WERI-Rb-1 (cell line): ENCODE measurements around the gene GNPDA1.

ENCODE experiments used
- DNase-seq: peaks from one replicate; pipeline ENCODE4 v3.0.0-alpha.2; 2020
- H3K27ac ChIP-seq: fragments of 250-450 bp; sonication (Bioruptor Pico); 2 replicates; pipeline ENCODE4 v1.5.1; 2020; ENCODE audit warnings: mild to moderate bottlenecking, moderate library complexity
- H3K27me3 ChIP-seq: fragments of 250-450 bp; sonication (Bioruptor Pico); 2 replicates; pipeline ENCODE4 v1.5.1; 2021; ENCODE audit warnings: mild to moderate bottlenecking, low read depth, moderate library complexity; ENCODE audit not compliant: insufficient read depth, severe bottlenecking
- H3K36me3 ChIP-seq: fragments of 250-450 bp; sonication (Bioruptor Pico); 2 replicates; pipeline ENCODE4 v1.5.1; 2020; ENCODE audit warnings: mild to moderate bottlenecking, moderate library complexity
- H3K4me3 ChIP-seq: 2 replicates; pipeline ENCODE4 v1.5.1; 2011; ENCODE audit warnings: low read depth, mild to moderate bottlenecking, control low read depth, low read length
- H3K9me3 ChIP-seq: fragments of 250-450 bp; sonication (Bioruptor Pico); 2 replicates; pipeline ENCODE4 v1.5.1; 2021; ENCODE audit warnings: mild to moderate bottlenecking, moderate library complexity; ENCODE audit not compliant: severe bottlenecking
- TF ChIP-seq, protein P1 (sequence below): IDR thresholded peaks from 2 replicates; pipeline ENCODE4 v1.5.1; 2011; ENCODE audit warnings: low read depth, mild to moderate bottlenecking, control low read depth, inconsistent platforms, low read length

The GNPDA1 gene

DNA sequence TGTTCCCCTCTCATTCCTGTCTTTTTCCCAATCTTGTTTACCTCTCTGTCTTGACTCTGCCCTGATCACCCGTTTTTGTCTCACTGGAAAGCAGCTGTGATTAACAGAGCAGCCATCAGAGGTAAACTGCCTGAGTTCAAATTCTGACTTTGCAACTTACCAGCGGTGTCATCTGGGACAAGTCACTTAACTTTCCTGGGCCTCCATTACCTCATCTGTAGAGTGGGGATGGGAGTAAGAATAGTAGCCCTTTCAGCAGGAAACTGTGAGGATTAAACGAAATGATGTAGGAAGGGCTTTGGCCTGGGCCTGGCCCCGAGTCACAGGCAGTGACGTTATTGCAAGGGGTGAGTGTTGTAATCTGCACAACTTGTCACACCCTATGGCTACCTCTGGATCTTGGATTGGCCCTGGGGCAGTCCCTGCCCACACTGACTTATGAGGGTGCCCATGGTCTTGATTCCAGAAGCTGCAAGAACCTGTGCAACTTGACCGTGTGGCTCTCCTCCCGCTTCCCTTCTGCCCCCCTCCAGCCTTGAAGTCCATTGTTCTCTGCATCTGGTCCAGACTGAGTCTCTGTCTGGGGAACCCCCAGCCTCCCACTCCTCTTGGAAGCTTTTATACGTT is 54.2 kb downstream of the GNPDA1 start:
- TF ChIP-seq, protein P1, sequence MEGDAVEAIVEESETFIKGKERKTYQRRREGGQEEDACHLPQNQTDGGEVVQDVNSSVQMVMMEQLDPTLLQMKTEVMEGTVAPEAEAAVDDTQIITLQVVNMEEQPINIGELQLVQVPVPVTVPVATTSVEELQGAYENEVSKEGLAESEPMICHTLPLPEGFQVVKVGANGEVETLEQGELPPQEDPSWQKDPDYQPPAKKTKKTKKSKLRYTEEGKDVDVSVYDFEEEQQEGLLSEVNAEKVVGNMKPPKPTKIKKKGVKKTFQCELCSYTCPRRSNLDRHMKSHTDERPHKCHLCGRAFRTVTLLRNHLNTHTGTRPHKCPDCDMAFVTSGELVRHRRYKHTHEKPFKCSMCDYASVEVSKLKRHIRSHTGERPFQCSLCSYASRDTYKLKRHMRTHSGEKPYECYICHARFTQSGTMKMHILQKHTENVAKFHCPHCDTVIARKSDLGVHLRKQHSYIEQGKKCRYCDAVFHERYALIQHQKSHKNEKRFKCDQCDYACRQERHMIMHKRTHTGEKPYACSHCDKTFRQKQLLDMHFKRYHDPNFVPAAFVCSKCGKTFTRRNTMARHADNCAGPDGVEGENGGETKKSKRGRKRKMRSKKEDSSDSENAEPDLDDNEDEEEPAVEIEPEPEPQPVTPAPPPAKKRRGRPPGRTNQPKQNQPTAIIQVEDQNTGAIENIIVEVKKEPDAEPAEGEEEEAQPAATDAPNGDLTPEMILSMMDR: no peak
- no peak overlapping the region for H3K4me3 ChIP-seq
- no peak for DNase-seq
- peak overlapping the region; percentile 2; the same call in 1 of the 2 replicates for H3K27ac ChIP-seq
- H3K9me3 ChIP-seq: no peaks in the 10 kb centered on the region
- H3K36me3 ChIP-seq: no peaks in the 10 kb centered on the region
- H3K27me3 ChIP-seq: no peaks in the 10 kb centered on the region

DNA sequence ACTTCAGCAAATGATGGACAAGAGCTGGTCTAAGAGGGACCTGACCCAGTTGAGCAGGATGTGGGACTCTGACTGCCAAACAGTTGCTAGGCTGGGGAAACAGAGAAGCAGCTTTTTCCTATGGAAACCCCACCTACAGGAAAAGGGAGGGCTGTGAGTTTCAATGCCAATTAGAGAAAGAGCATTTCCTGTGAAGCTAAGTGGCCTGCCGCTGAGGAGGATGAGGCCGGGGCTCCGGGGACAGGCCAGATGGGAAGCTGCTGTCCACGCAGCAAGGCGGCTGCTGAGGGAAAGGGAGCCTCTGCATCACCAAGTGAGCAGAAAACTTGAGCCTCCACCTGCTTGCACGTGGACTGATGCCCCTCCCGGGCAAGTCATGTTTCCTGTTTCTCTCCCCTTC is 54.7 kb downstream of the GNPDA1 start, which contains the start of gene PCDH12:
Gene PCDH12 (minus strand): TSS at position 90 of the 400 bp plus-strand sequence. CDS start 351 bp downstream, outside the sequence.
- Histone ChIP-seq H3K27me3 (no peaks in the 10 kb centered on the region), H3K27ac (peak within 1 kb of the TSS; percentile 65), H3K36me3 (no peaks in the 10 kb centered on the region), H3K4me3 (no peak within 1 kb of the TSS), H3K9me3 (no peaks in the 10 kb centered on the region)
- TF ChIP-seq, protein P1: no peak
- peak; percentile 74 for DNase-seq

DNA sequence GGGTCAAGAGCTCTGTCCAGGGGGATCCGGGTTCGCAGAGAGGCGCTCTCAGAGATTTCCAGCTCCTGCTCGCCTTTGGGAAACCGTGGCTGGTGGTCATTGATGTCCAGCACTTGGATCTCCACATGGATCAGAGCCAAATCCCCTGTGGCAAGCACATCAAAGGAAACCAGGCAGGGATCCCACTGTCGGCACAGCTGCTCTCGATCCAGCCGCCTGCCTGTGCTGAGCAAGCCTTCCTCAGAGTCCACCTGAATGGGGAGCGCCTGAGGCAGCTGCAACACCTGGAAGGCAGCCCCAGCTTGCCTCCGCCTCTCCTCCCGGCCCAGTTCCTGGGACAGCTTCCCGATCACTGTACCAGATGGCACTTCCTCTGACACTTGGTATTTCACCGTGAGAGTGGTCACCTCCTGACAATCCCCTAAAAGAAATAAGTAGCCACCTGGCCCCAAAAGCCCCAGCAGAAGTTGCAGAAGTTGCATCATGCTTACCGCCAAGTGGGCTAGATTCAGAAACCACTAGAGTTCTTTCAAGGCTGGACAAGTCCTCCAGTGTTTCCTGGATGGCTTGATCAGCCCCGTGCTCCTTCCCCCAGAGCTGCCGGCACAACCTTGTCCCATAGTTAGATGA is 55.3 kb downstream of the GNPDA1 start:
- DNase-seq: peak; percentile 46
- no peaks in the 10 kb centered on the region for H3K27me3 ChIP-seq
- H3K36me3 ChIP-seq: no peaks in the 10 kb centered on the region
- H3K27ac ChIP-seq: peak overlapping the region; percentile 65
- TF ChIP-seq, protein P1: no peak
- no peak overlapping the region for H3K4me3 ChIP-seq
- H3K9me3 ChIP-seq: no peaks in the 10 kb centered on the region

DNA sequence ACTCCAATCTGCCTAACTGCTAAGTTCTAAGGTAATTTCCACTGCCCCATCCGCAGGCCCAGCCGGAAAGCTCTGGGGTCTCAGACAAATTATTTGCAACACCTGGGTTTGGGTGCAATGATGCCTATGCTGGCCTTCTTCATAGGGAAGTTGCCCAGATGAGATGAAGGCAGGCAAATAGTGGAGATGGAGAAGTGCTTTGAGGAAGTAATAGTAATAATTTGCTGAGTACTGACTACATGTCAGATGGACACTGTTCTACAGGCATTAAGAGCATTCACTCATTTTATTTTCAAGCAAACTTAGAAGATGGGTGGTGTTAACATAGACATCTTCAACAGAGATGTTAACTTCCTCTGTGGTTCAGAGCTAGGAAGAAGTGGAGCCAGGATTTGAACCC is 58.6 kb downstream of the GNPDA1 start:
- Histone ChIP-seq H3K36me3 (no peaks in the 10 kb centered on the region), H3K9me3 (no peaks in the 10 kb centered on the region), H3K27ac (no peak overlapping the region), H3K4me3 (no peak overlapping the region), H3K27me3 (no peaks in the 10 kb centered on the region)
- no peak for DNase-seq
- TF ChIP-seq, protein P1: no peak

DNA sequence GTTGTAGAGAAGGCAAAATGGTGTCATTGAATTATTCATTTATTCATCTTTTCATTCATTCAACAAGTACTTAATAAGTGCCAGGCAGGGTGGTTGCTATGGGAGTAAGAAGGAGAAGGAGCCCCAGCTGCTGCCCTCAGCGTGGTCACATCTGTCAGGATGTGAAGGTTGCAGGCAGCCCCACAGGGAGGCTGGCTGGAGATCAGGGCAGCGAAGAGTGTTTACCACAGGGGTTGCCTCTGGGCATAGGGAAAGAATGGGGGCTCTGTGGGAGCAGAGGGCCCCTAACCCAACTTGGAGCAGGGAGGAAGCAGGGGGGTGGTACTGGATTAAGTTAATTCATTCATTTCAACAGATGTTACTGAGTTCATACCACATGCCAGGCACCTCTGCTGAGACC is 60.8 kb downstream of the GNPDA1 start:
- H3K36me3 ChIP-seq: no peaks in the 10 kb centered on the region
- H3K4me3 ChIP-seq: no peak overlapping the region
- no peaks in the 10 kb centered on the region for H3K27me3 ChIP-seq
- DNase-seq: no peak
- no peaks in the 10 kb centered on the region for H3K9me3 ChIP-seq
- H3K27ac ChIP-seq: no peak overlapping the region
- TF ChIP-seq, protein P1: no peak
